Endothelial cell of umbilical vein (primary cell): Measurements from ENCODE around the gene MRPL34. TPM values are rescaled to one million over a fixed set of nuclear protein-coding genes. Genes with fewer than 3 reads are reported as not detected.

Source experiments
- BruUV-seq: library from RNA; stranded (reverse); fragments of 400-500 nt; replicated peaks from 2 replicates; lab custom pipeline; 2021; lab: Mats Ljungman, UMichigan
- CTCF ChIA-PET: fragments of 300-600, 350-600 bp; sonication (Branson Sonifier 250); formaldehyde crosslinking; loops from one replicate; lab custom pipeline; 2021; ENCODE audit warnings: antibody characterized with exemption, inconsistent platforms; lab: Charles Lee
- POLR2A ChIA-PET: fragments of 300-600, 350-600 bp; sonication (Branson Sonifier 250); formaldehyde crosslinking; loops from one replicate; lab custom pipeline; 2021; ENCODE audit warnings: antibody characterized with exemption, inconsistent platforms; lab: Charles Lee
- DNase-seq: peaks from one replicate; pipeline ENCODE4 v3.0.0-alpha.2; 2011; ENCODE audit warnings: low read depth, low spot score
- FAIRE-seq: peaks from 2 replicates; lab custom pipeline; 2011; peaks lifted over from hg19 to GRCh38; lab: Jason Lieb, UNC
- H2AFZ ChIP-seq: 2 replicates; pipeline ENCODE4 v1.6.0; 2012; ENCODE audit warnings: low read depth, low read length, control low read depth, inconsistent platforms
- H3K27ac ChIP-seq: 2 replicates; pipeline ENCODE4 v1.5.1; 2011; ENCODE audit warnings: low read depth, mild to moderate bottlenecking, control low read depth, low read length, moderate library complexity; ENCODE audit not compliant: insufficient read depth
- H3K27me3 ChIP-seq, 2 experiments: 2 replicates each; pipeline versions ENCODE4 v1.6.0 to v1.6.1; 2011; ENCODE audit warnings: low read length in 2 of 2, mixed read lengths in 1 of 2; ENCODE audit not compliant: control insufficient read depth in 2 of 2, insufficient read depth in 2 of 2
- H3K36me3 ChIP-seq, 2 experiments: 2 replicates in 1 of 2; 3 replicates in 1 of 2; pipeline ENCODE4 v1.5.1; 2011; ENCODE audit warnings: low read length in 2 of 2, mild to moderate bottlenecking in 1 of 2, moderate library complexity in 1 of 2; ENCODE audit not compliant: control insufficient read depth in 2 of 2, insufficient read depth in 2 of 2; ENCODE audit errors: extremely low read depth in 1 of 2
- H3K4me1 ChIP-seq: 3 replicates; pipeline ENCODE4 v1.5.1; 2011; ENCODE audit warnings: mild to moderate bottlenecking, low read length; ENCODE audit not compliant: control insufficient read depth, insufficient read depth; ENCODE audit errors: extremely low read depth
- H3K4me2 ChIP-seq: 2 replicates; pipeline ENCODE4 v1.6.1; 2011; ENCODE audit warnings: low read length, control low read depth, mixed read lengths; ENCODE audit not compliant: insufficient read depth
- H3K4me3 ChIP-seq, 3 experiments: fragments of 200-600 bp in 1 of 3; sonication (generic), shearing (Covaris generic) in 1 of 3; replicated peaks in 1 of 3; 2 replicates each; pipeline ENCODE4 v1.5.1; 2011 to 2016; ENCODE audit warnings: control low read depth in 3 of 3, low read length in 3 of 3, mild to moderate bottlenecking in 2 of 3, inconsistent platforms in 1 of 3, low read depth in 1 of 3, moderate library complexity in 1 of 3; ENCODE audit not compliant: insufficient read depth in 1 of 3
- H3K79me2 ChIP-seq: 2 replicates; pipeline ENCODE4 v1.6.0; 2012; ENCODE audit warnings: low read length, inconsistent platforms; ENCODE audit not compliant: control insufficient read depth, insufficient read depth
- H3K9ac ChIP-seq: replicated peaks from 2 replicates; pipeline ENCODE3; 2011; ENCODE audit warnings: low read length, control low read depth; ENCODE audit not compliant: insufficient read depth; ENCODE audit errors: extremely low read depth
- H3K9me1 ChIP-seq: replicated peaks from 3 replicates; pipeline ENCODE4 v1.6.0; 2011; ENCODE audit warnings: mild to moderate bottlenecking, low read length; ENCODE audit not compliant: control insufficient read depth, insufficient read depth; ENCODE audit errors: extremely low read depth
- H3K9me3 ChIP-seq: replicated peaks from 2 replicates; pipeline ENCODE4 v1.5.1; 2012; ENCODE audit warnings: low read length, inconsistent platforms; ENCODE audit not compliant: control insufficient read depth, insufficient read depth
- H4K20me1 ChIP-seq: replicated peaks from 2 replicates; pipeline ENCODE3; 2011; ENCODE audit warnings: mild to moderate bottlenecking, low read length; ENCODE audit not compliant: control insufficient read depth, insufficient read depth; ENCODE audit errors: extremely low read depth
- CTCF ChIP-seq, 2 donors: IDR thresholded peaks; 1 replicate in 1 of 2; 2 replicates in 1 of 2; pipeline ENCODE4 v1.5.1; 2011; ENCODE audit warnings: low read length in 2 of 2, mild to moderate bottlenecking in 2 of 2, moderate library complexity in 2 of 2, control low read depth in 1 of 2, inconsistent platforms in 1 of 2, low read depth in 1 of 2; ENCODE audit not compliant: insufficient read depth in 1 of 2; ENCODE audit errors: extremely low read depth in 1 of 2
- EZH2 ChIP-seq: IDR thresholded peaks from 2 replicates; pipeline ENCODE4 v1.6.1; 2012; ENCODE audit warnings: borderline replicate concordance, low read depth, mild to moderate bottlenecking, moderate library complexity, low read length, inconsistent platforms; ENCODE audit not compliant: severe bottlenecking
- FOS ChIP-seq: IDR thresholded peaks from 2 replicates; pipeline ENCODE4 v1.6.1; 2011; ENCODE audit warnings: mild to moderate bottlenecking, low read length, moderate library complexity, borderline replicate concordance; ENCODE audit not compliant: insufficient read depth
- GATA2 ChIP-seq: IDR thresholded peaks from 2 replicates; pipeline ENCODE4 v1.7.0; 2011; ENCODE audit warnings: low read depth, mild to moderate bottlenecking, moderate library complexity, mixed read lengths, low read length; ENCODE audit not compliant: insufficient read length, insufficient read depth
- JUN ChIP-seq: IDR thresholded peaks from 2 replicates; pipeline ENCODE4 v1.6.1; 2011; ENCODE audit warnings: borderline replicate concordance, low read depth; ENCODE audit not compliant: insufficient read length, insufficient read depth
- MAX ChIP-seq: IDR thresholded peaks from 2 replicates; pipeline ENCODE4 v1.6.1; 2011; ENCODE audit not compliant: insufficient read depth, insufficient read length
- MYC ChIP-seq: IDR thresholded peaks from one replicate; pipeline ENCODE4 v1.6.1; 2011; ENCODE audit warnings: mild to moderate bottlenecking, low read depth, low read length
- POLR2A ChIP-seq: IDR thresholded peaks from 2 replicates; pipeline ENCODE4 v1.6.1; 2012; ENCODE audit warnings: low read depth, mild to moderate bottlenecking, control low read depth, low read length
- POLR2AphosphoS5 ChIP-seq: IDR thresholded peaks from 2 replicates; pipeline ENCODE4 v1.6.1; 2012; ENCODE audit warnings: low read depth, mild to moderate bottlenecking, control low read depth, low read length, moderate library complexity; ENCODE audit not compliant: insufficient read depth
- dilution Hi-C: fragments of 300-500 bp; cut with MboI; formaldehyde crosslinking; loops from one replicate; pipeline ENCODE4 v1.15.0; 2019; ENCODE audit warnings: low sequenced_read_pairs; ENCODE audit not compliant: extremely low pct_ligation_motif_present
- intact Hi-C: fragments of 100-400 bp; cut with micrococcal nuclease; formaldehyde crosslinking; loops from one replicate; pipeline ENCODE4 v1.10.0; 2022
- polyA plus RNA-seq, 4 experiments: library from polyadenylated mRNA; depleted of rRNA in 3 of 4; stranded (reverse) in 3 of 4; unstranded in 1 of 4; fragments of >200 nt; gene quantifications; 2 replicates each; pipeline versions ENCODE4 v1.2.1 to v1.2.3, GENCODE V29; 2011 to 2012; ENCODE audit warnings: missing spikeins in 1 of 4
- total RNA-seq: library from RNA; stranded (reverse); gene quantifications from 2 replicates; pipeline ENCODE4 v1.2.3, GENCODE V29; 2021

The MRPL34 gene
- total and polyA plus RNA-seq, 2 donors (not counting 3 experiments of a cell fraction or from before 2014, with no cell fraction given) = 45.5 to 55.7 TPM

GRCh38 chr19:17283504-17283996 lies 22.1 kb upstream of the MRPL34 start:
- no peak overlapping the region for H3K27ac ChIP-seq
- no peak overlapping the region for H3K9ac ChIP-seq
- ChIA-PET CTCF (interaction anchor here (0.7 to 3.6 kb wide), 7 partner anchors 8 to 569 kb away, joined by 3 to 27 read pairs (median 6); no protein-coding TSS in a partner anchor), POLR2A (no interaction called here)
- H3K27me3 ChIP-seq = no peaks in the 10 kb centered on the region
- no peak for FAIRE-seq
- no peaks in the 10 kb centered on the region for H4K20me1 ChIP-seq
- intact Hi-C loops = loop anchor here (5.0 kb wide), 1 partner anchor 511 kb away; no protein-coding TSS in a partner anchor
- no peak overlapping the region for H2AFZ ChIP-seq
- no peak overlapping the region for H3K4me3 ChIP-seq
- H3K36me3 ChIP-seq = peaks cover 0 to 2% of the 10 kb centered on the region in 2 experiments
- H3K4me2 ChIP-seq = no peak overlapping the region
- no peaks in the 10 kb centered on the region for H3K9me3 ChIP-seq
- peaks cover 10% of the 10 kb centered on the region for H3K4me1 ChIP-seq
- TF ChIP-seq MAX = no peak
- TF ChIP-seq POLR2A = no peak
- TF ChIP-seq CTCF (IDR thresholded peaks at IDR 0.05; ENCODE audit: extremely low read depth in 1 of 2, insufficient read depth in 1 of 2, low read depth in 1 of 2, low read length in 2 of 2) = no peak
- no peak for TF ChIP-seq POLR2AphosphoS5
- TF ChIP-seq GATA2 = no peak
- no peak for TF ChIP-seq JUN
- TF ChIP-seq MYC = no peak
- TF ChIP-seq EZH2 = no peak
- TF ChIP-seq FOS = no peak
- BruUV-seq = TSS peak; percentile 3
- dilution Hi-C loops = no loop called here
- no peaks in the 10 kb centered on the region for H3K79me2 ChIP-seq
- no peak for DNase-seq
- H3K9me1 ChIP-seq = no peaks in the 10 kb centered on the region
